ENCODE measurements around the gene RBBP8. TPM values are rescaled to one million over a fixed set of nuclear protein-coding genes. Genes with fewer than 3 reads are reported as not detected.

Gene RBBP8
- total RNA-seq, 2 donors from 2014 or later, result 7.9 to 9.2 TPM

GRCh38 chr18:23043803-23044376 is 110.8 kb downstream of the RBBP8 start:
- ATAC-seq (no peak), DNase-seq (no peak)
- intact Hi-C loops (cut with DNase I), result loop anchor here in 1 of 2 donors (10.0 kb wide), 1 partner anchor 341 kb away; no protein-coding TSS in a partner anchor

GRCh38 chr18:23049698-23050373 is 116.7 kb downstream of the RBBP8 start:
- intact Hi-C loops (cut with DNase I), result loop anchor here in 1 of 2 donors (10.0 kb wide), 1 partner anchor 335 kb away; no protein-coding TSS in a partner anchor
- DNase-seq (no peak), ATAC-seq (no peak)

GRCh38 chr18:23053776-23054457 is 120.8 kb downstream of the RBBP8 start:
- DNase-seq (no peak), ATAC-seq (peak; percentile 75 to 80)
- intact Hi-C loops (cut with DNase I), result no loop called here

- no peak for ATAC-seq
- no peak for DNase-seq
- intact Hi-C loops (cut with DNase I), result no loop called here
These were observed 121.4 kb downstream of the RBBP8 start for GRCh38 chr18:23054553-23054952.

- no peak for ATAC-seq
- DNase-seq, result no peak
- intact Hi-C loops (cut with DNase I), result no loop called here
These were observed 123.2 kb downstream of the RBBP8 start for GRCh38 chr18:23056315-23056714.

GRCh38 chr18:23057096-23057495 is 124.0 kb downstream of the RBBP8 start:
- ATAC-seq, result no peak

GRCh38 chr18:23058746-23059415 is 125.8 kb downstream of the RBBP8 start:
- DNase-seq (no peak), ATAC-seq (no peak)
- intact Hi-C loops (cut with DNase I), result no loop called here

More at GRCh38 chr18:23057096-23057495, 124.0 kb downstream of the RBBP8 start:
- intact Hi-C loops (cut with DNase I), result no loop called here
- no peak for DNase-seq

GRCh38 chr18:23059541-23060465 is 126.7 kb downstream of the RBBP8 start:
- no peak for ATAC-seq
- intact Hi-C loops (cut with DNase I), result no loop called here
- DNase-seq, result no peak

- intact Hi-C loops (cut with DNase I), result no loop called here
- ATAC-seq (no peak), DNase-seq (no peak)
These were observed 128.9 kb downstream of the RBBP8 start for GRCh38 chr18:23062011-23062410.

GRCh38 chr18:23063502-23063901 is 130.4 kb downstream of the RBBP8 start:
- DNase-seq, result no peak
- no peak for ATAC-seq
- intact Hi-C loops (cut with DNase I), result no loop called here

GRCh38 chr18:23065234-23065806 is 132.2 kb downstream of the RBBP8 start:
- DNase-seq (no peak), ATAC-seq (no peak)
- intact Hi-C loops (cut with DNase I), result no loop called here

- DNase-seq, result no peak
- intact Hi-C loops (cut with DNase I), result no loop called here
- peak in 1 of 2 donors; percentile 42 for ATAC-seq
These were observed 132.9 kb downstream of the RBBP8 start for GRCh38 chr18:23066060-23066459.

- no peak for ATAC-seq
- DNase-seq, result no peak
- intact Hi-C loops (cut with DNase I), result no loop called here
These were observed 133.4 kb downstream of the RBBP8 start for GRCh38 chr18:23066504-23067039.

GRCh38 chr18:23067236-23067635 is 134.1 kb downstream of the RBBP8 start:
- no peak for DNase-seq
- no peak for ATAC-seq
- intact Hi-C loops (cut with DNase I), result no loop called here

GRCh38 chr18:23068011-23068410 is 134.9 kb downstream of the RBBP8 start:
- intact Hi-C loops (cut with DNase I), result no loop called here
- DNase-seq, result no peak
- ATAC-seq, result no peak

GRCh38 chr18:23068570-23069310 is 135.6 kb downstream of the RBBP8 start:
- DNase-seq, result no peak
- intact Hi-C loops (cut with DNase I), result no loop called here
- peak in 1 of 2 donors; percentile 16 for ATAC-seq

GRCh38 chr18:23069481-23069880 is 136.4 kb downstream of the RBBP8 start:
- DNase-seq, result no peak
- intact Hi-C loops (cut with DNase I), result no loop called here
- ATAC-seq, result peak in 1 of 2 donors; percentile 27

- intact Hi-C loops (cut with DNase I), result no loop called here
- ATAC-seq, result no peak
- no peak for DNase-seq
These were observed 136.8 kb downstream of the RBBP8 start for GRCh38 chr18:23069898-23070297.
